Vagina (tissue), 2 donors: ENCODE results near the gene PUSL1. TPM values are rescaled to one million over a fixed set of nuclear protein-coding genes. Genes with fewer than 3 reads are reported as not detected.

ENCODE experiments used
- DNase-seq, 2 donors: peaks; one replicate each; pipeline ENCODE4 v3.0.0-alpha.2; 2017; ENCODE audit errors: extremely low spot score in 2 of 2
- H3K27ac ChIP-seq: fragments of 200-600 bp; sonication (generic); one replicate; pipeline ENCODE4 v1.5.1; 2019
- H3K27me3 ChIP-seq: fragments of 200-600 bp; sonication (generic); one replicate; pipeline ENCODE4 v1.5.1; 2019
- H3K36me3 ChIP-seq, 2 donors: fragments of 200-600 bp; sonication (generic); one replicate each; pipeline ENCODE4 v1.5.1; 2017 to 2019
- H3K4me1 ChIP-seq: fragments of 200-600 bp; sonication (generic); one replicate; pipeline ENCODE4 v1.5.1; 2019
- H3K4me3 ChIP-seq, 2 donors: fragments of 200-600 bp; sonication (generic); 1 replicate in 1 of 2; 2 replicates in 1 of 2; pipeline ENCODE4 v1.5.1; 2016 to 2019
- H3K9me3 ChIP-seq: fragments of 200-600 bp; sonication (generic); one replicate; pipeline ENCODE4 v1.5.1; 2019
- CTCF ChIP-seq, 3 experiments: fragments of 450-650 bp in 2 of 3; fragments of 200-600 bp in 1 of 3; sonication (generic) in 1 of 3; IDR thresholded peaks; one replicate each; pipeline ENCODE4 v1.5.1; 2017 to 2019; ENCODE audit warnings: antibody characterized with exemption in 3 of 3, mild to moderate bottlenecking in 2 of 3, moderate library complexity in 2 of 3
- POLR2A ChIP-seq, 2 donors: fragments of 450-650 bp; IDR thresholded peaks; one replicate each; pipeline ENCODE4 v1.6.1; 2017; ENCODE audit warnings: antibody characterized with exemption in 2 of 2, mild to moderate bottlenecking in 2 of 2, moderate library complexity in 2 of 2
- POLR2AphosphoS5 ChIP-seq, 2 donors: sonication (generic); formaldehyde crosslinking; IDR thresholded peaks; one replicate each; pipeline ENCODE4 v1.9.0; 2017; ENCODE audit warnings: antibody characterized with exemption in 2 of 2, mild to moderate bottlenecking in 2 of 2, low read depth in 1 of 2; ENCODE audit not compliant: insufficient read depth in 1 of 2
- intact Hi-C: fragments of 100-400 bp; cut with DNase I; formaldehyde crosslinking; loops from one replicate; pipeline ENCODE4 v1.15.1; 2023
- total RNA-seq: library from RNA; depleted of rRNA; stranded (reverse); fragments of >200 nt; gene quantifications from one replicate; pipeline ENCODE4 v1.2.3, GENCODE V29; 2016

Gene PUSL1
- total RNA-seq, 1 donor from 2014 or later = 31.2 TPM

- intact Hi-C loops = loop anchor here (5.0 kb wide), 1 partner anchor 38 kb away; the partner anchor contains the start of gene DVL1
- peak overlapping the region; percentile 95 to 97 for H3K4me3 ChIP-seq
- TF ChIP-seq CTCF (IDR thresholded peaks at IDR 0.05) (no peak), POLR2AphosphoS5 (IDR thresholded peaks at IDR 0.05; ENCODE audit: insufficient read depth in 1 of 2, low read depth in 1 of 2) (peak in 1 of 2 donors; percentile 39)
- no peaks in the 10 kb centered on the region for H3K9me3 ChIP-seq
- no peaks in the 10 kb centered on the region for H3K27me3 ChIP-seq
- peak overlapping the region; percentile 93 for H3K27ac ChIP-seq
- no peak for DNase-seq
- peaks cover 0 to 35% of the 10 kb centered on the region in 2 donors for H3K36me3 ChIP-seq
- peaks cover 48% of the 10 kb centered on the region for H3K4me1 ChIP-seq
Measured at GRCh38 chr1:1309251-1310108, 1.1 kb downstream of the PUSL1 start.

DNA sequence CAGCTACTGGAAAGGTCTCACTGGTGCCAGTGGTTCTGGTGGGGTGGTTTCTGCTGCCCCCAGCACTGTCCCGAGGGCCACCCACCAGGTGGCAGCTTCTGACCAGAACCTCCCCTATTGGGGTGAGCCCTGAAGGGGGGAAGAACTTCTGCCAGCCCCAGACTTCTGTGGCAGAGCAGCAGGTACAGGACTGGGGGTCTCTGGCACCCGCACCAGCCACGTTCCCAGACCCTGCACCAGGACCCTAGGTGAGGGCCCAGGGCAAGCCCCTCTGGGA, 1.6 kb downstream of the PUSL1 start:
- no peaks in the 10 kb centered on the region for H3K27me3 ChIP-seq
- intact Hi-C loops = no loop called here
- no peak for TF ChIP-seq POLR2AphosphoS5 (IDR thresholded peaks at IDR 0.05; ENCODE audit: insufficient read depth in 1 of 2, low read depth in 1 of 2)
- TF ChIP-seq CTCF (IDR thresholded peaks at IDR 0.05) = no peak
- TF ChIP-seq POLR2A (IDR thresholded peaks at IDR 0.05) = no peak
- no peaks in the 10 kb centered on the region for H3K9me3 ChIP-seq
- peaks cover 0 to 41% of the 10 kb centered on the region in 2 donors for H3K36me3 ChIP-seq
- peak overlapping the region; percentile 93 for H3K27ac ChIP-seq
- DNase-seq = no peak
- peaks cover 43% of the 10 kb centered on the region for H3K4me1 ChIP-seq
- H3K4me3 ChIP-seq = peak overlapping the region in 1 of 2 donors; percentile 97

GRCh38 chr1:1310476-1311053, 2.2 kb downstream of the PUSL1 start:
- DNase-seq = no peak
- Histone ChIP-seq H3K4me3 (peak overlapping the region in 1 of 2 donors; percentile 97), H3K4me1 (peaks cover 38% of the 10 kb centered on the region), H3K36me3 (peaks cover 0 to 42% of the 10 kb centered on the region in 2 donors), H3K27ac (peak overlapping the region; percentile 93), H3K27me3 (no peaks in the 10 kb centered on the region), H3K9me3 (no peaks in the 10 kb centered on the region)
- TF ChIP-seq POLR2A (IDR thresholded peaks at IDR 0.05) (no peak), POLR2AphosphoS5 (IDR thresholded peaks at IDR 0.05; ENCODE audit: insufficient read depth in 1 of 2, low read depth in 1 of 2) (no peak), CTCF (IDR thresholded peaks at IDR 0.05) (no peak)
- intact Hi-C loops = no loop called here

- TF ChIP-seq CTCF (IDR thresholded peaks at IDR 0.05) (no peak), POLR2AphosphoS5 (IDR thresholded peaks at IDR 0.05; ENCODE audit: insufficient read depth in 1 of 2, low read depth in 1 of 2) (no peak), POLR2A (IDR thresholded peaks at IDR 0.05) (no peak)
- no peak for DNase-seq
- Histone ChIP-seq H3K27me3 (no peaks in the 10 kb centered on the region), H3K36me3 (peaks cover 0 to 42% of the 10 kb centered on the region in 2 donors), H3K27ac (peak overlapping the region; percentile 20), H3K4me3 (no peak overlapping the region), H3K4me1 (peaks cover 29% of the 10 kb centered on the region), H3K9me3 (no peaks in the 10 kb centered on the region)
- intact Hi-C loops = no loop called here
Measured at GRCh38 chr1:1311107-1312104, 3.0 kb downstream of the PUSL1 start.
